BJ (cell line): ENCODE measurements around the gene NFIA. TPM values are rescaled to one million over a fixed set of nuclear protein-coding genes. Genes with fewer than 3 reads are reported as not detected.
A peak's percentile ranks its signal among the peaks of the same experiment; 100 is the strongest.

Experiments
- CTCF ChIA-PET: fragments of 350-600 bp; formaldehyde crosslinking; extraction: SDS; loops from one replicate; lab custom pipeline; 2021; ENCODE audit warnings: antibody characterized with exemption, inconsistent platforms; lab: Yijun Ruan, JAX
- POLR2A ChIA-PET: fragments of 300-600 bp; sonication (Branson Sonifier 250); formaldehyde crosslinking; extraction: SDS; loops from one replicate; lab custom pipeline; 2021; ENCODE audit warnings: antibody characterized with exemption; lab: Charles Lee
- DNase-seq: peaks from one replicate; pipeline ENCODE4 v3.0.0-alpha.2; 2011; ENCODE audit warnings: low read depth
- H3K27me3 ChIP-seq: 2 replicates; pipeline ENCODE4 v1.6.0; 2011; ENCODE audit warnings: low read length; ENCODE audit not compliant: control insufficient read depth, insufficient read depth
- H3K36me3 ChIP-seq: 2 replicates; pipeline ENCODE4 v1.5.1; 2011; ENCODE audit warnings: low read length; ENCODE audit not compliant: control insufficient read depth, insufficient read depth
- H3K4me3 ChIP-seq: 2 replicates; pipeline ENCODE4 v1.5.1; 2011; ENCODE audit warnings: low read depth, mild to moderate bottlenecking, control low read depth, low read length
- polyA plus RNA-seq: library from polyadenylated mRNA; depleted of rRNA; stranded (reverse); fragments of >200 nt; gene quantifications from 2 replicates; pipeline ENCODE4 v1.2.3, GENCODE V29; 2011
- TF ChIP-seq, protein P1 (sequence below): IDR thresholded peaks from 2 replicates; pipeline ENCODE4 v1.5.1; 2011; ENCODE audit warnings: low read depth, mild to moderate bottlenecking, control low read depth, inconsistent platforms, low read length, moderate library complexity; ENCODE audit not compliant: insufficient read depth

The NFIA gene
- polyA plus RNA-seq, 1 experiment, result 4.5 TPM

DNA sequence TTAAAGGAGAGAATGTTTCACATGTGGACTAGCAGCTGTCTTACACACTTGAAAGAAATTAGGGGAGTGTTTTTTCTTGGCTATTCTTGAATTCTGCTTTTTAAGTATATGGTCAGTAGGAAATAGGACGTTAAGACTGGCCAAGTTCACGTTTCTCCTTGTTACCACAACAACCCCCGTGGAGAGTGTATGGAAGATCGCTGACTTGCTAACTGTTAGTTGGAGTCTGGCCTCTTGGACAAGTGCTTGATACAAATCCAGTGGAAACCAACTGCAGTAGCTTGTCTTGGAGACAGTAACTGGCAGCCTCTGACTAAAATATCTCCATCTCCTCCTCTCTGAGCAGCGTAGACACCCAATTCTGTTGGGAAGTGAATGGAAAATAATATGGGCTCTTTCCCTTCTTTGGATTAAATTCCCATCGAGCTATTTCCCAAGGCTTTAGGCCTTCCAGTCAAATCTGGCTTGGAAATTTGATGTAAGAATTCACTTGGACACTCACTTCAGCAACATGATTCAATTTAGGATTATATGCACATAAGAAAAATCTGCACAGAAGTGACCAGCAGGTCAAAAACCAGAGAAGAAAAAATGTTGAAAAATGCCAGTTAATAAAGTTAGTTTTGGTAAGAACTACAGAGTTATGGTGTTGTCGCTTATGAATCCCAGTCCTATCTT is 3.6 kb upstream of the NFIA start:
- DNase-seq, result no peak
- no peak overlapping the region for H3K4me3 ChIP-seq
- CTCF ChIA-PET, result interaction anchor here (0.6 to 3.7 kb wide), 6 partner anchors 16 to 620 kb away, joined by 3 to 18 read pairs (median 4); no protein-coding TSS in a partner anchor
- TF ChIP-seq, protein P1, sequence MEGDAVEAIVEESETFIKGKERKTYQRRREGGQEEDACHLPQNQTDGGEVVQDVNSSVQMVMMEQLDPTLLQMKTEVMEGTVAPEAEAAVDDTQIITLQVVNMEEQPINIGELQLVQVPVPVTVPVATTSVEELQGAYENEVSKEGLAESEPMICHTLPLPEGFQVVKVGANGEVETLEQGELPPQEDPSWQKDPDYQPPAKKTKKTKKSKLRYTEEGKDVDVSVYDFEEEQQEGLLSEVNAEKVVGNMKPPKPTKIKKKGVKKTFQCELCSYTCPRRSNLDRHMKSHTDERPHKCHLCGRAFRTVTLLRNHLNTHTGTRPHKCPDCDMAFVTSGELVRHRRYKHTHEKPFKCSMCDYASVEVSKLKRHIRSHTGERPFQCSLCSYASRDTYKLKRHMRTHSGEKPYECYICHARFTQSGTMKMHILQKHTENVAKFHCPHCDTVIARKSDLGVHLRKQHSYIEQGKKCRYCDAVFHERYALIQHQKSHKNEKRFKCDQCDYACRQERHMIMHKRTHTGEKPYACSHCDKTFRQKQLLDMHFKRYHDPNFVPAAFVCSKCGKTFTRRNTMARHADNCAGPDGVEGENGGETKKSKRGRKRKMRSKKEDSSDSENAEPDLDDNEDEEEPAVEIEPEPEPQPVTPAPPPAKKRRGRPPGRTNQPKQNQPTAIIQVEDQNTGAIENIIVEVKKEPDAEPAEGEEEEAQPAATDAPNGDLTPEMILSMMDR, result no peak
- H3K27me3 ChIP-seq, result no peaks in the 10 kb centered on the region
- POLR2A ChIA-PET, result no interaction called here
- H3K36me3 ChIP-seq, result no peaks in the 10 kb centered on the region

DNA sequence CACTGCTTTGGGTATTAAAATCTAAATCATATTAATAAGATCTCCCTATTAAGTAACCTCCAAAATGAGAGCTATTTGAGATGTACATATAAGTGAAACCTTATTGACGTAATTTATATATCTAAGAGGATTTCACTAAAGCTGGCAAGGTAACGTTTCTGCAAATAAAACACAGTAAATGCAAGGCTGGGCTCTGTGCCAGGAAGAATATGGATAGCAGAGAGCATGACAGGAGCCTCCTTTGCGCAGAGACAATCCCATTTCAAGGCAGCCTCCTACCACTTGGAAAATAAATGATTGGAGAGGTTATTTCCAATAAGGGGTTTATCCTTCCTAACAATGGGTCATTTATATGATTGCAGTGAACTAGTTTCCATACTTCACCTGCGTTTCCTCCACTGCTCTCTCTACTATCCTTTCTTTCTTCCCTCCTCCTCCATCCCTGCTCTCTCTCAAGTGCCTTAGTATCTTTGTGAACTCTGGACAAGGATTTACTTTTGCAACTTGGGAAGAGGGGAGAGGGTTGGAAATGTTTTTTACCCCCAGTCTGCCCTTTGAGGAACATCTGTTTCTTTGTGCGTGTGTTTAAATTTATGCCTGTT is 3.0 kb upstream of the NFIA start:
- H3K36me3 ChIP-seq, result no peaks in the 10 kb centered on the region
- POLR2A ChIA-PET, result no interaction called here
- CTCF ChIA-PET, result interaction anchor here (1.1 to 3.7 kb wide), 2 partner anchors 29 to 374 kb away, joined by 3 to 18 read pairs; no protein-coding TSS in a partner anchor
- TF ChIP-seq, protein P1, result no peak
- H3K4me3 ChIP-seq, result no peak overlapping the region
- no peaks in the 10 kb centered on the region for H3K27me3 ChIP-seq
- DNase-seq, result no peak

DNA sequence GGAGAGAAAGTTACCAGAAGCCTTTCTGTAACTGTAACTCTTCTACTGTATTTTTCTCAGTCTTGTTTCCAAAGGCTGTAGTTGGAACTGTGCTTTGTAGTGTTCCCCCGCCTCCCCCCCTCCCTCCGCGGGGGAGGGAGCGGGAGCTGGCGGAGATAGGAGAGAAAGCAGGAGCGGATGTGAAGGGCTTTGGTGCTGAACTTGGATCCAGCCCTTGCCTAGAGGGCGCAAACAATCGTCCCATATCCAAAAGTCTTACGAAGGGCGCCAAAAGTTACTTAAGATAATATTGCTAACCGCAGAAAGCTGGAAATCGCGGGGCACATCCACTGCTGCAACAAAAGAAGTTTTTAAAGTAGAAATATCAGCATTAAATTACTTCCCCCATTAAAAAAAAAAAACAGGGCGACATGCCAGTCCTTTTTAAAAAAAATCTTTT is 2.4 kb upstream of the NFIA start:
- Histone ChIP-seq H3K27me3 (no peaks in the 10 kb centered on the region), H3K4me3 (no peak overlapping the region), H3K36me3 (no peaks in the 10 kb centered on the region)
- POLR2A ChIA-PET, result no interaction called here
- DNase-seq, result peak; percentile 19
- TF ChIP-seq, protein P1, result peak; percentile 45
- CTCF ChIA-PET, result interaction anchor here (1.1 to 3.7 kb wide), 2 partner anchors 30 to 374 kb away, joined by 3 to 18 read pairs; no protein-coding TSS in a partner anchor

DNA sequence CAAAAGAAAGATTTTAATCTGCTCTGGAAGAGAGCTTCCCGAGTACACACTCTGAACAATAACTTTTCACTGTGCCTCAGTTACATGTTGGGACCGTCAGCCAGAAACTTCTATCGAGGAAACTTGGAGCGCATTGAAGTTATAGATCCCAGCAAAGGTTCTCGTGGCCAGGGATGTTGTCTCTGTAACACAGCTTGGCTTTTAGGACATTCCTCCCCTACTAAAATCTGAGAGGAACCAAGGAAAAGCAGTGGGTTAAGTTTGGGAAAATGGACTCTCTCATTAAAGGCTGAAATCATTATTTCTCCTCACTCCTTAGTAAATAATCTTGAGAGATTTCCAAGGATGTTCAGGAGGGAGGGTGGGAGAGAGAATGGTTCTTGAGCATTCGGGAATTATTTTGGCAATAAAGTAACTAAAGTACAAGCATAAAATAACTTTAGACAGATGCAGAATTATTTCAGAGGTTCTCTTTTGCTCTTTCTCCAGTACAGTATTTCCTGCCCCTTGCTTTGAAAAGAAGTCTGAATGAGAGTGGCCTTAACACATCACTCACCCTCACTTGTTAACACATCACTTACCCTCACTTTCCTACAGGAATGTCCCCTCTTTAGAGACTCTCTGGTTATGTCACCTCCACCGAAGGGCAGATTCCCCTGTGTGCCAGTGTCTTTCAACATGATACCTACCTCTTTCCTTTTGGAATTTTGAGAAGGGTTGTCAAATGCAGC is 1.8 kb upstream of the NFIA start:
- H3K36me3 ChIP-seq, result no peaks in the 10 kb centered on the region
- ChIA-PET POLR2A (no interaction called here), CTCF (interaction anchor here (1.1 to 3.7 kb wide), 2 partner anchors 30 to 373 kb away, joined by 3 to 18 read pairs; no protein-coding TSS in a partner anchor)
- H3K4me3 ChIP-seq, result no peak overlapping the region
- DNase-seq, result no peak
- no peaks in the 10 kb centered on the region for H3K27me3 ChIP-seq
- TF ChIP-seq, protein P1, result no peak
